GM04503 (cell line): ENCODE data around the gene PCID2.

Experiments
- DNase-seq: peaks from one replicate; pipeline ENCODE4 v3.0.0-alpha.2; 2012; ENCODE audit warnings: low read depth

Gene PCID2

DNA sequence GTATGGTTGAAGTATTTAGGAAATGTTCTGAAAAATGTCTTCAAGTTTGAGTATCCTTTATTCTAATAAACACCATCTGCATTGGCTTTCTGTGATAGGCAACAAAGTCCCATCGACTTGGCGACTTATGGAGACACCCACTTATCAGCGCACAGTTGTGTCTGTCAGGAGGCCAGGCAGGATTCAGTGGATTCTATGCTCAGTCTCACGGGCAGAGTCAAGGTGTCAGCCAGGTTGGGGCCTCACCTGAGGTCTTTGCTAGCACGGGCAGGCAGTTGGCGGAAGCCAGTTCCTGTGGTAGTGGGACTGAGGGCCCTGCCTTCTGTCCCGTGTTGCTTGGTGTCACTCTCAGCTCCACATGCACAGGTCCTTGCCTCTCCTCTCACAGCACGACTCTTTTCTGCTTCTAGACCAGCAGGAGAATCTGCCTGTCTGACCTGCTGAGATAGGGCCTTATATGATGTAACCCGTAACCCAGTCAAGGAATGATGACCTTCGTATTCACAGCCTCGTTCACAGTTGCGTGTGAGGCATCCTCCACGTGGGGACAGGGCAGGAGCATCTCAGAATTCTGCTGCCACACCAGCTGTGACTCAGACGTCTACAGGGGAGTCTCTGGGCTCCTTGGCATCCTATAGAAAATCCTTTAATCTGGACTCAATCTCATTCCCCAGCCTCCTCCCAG lies 10.9 kb upstream of the PCID2 start:
- no peak for DNase-seq

- no peak for DNase-seq
These were observed 10.1 kb upstream of the PCID2 start for GRCh38 chr13:113218586-113218985.

- DNase-seq = no peak
These were observed 8.0 kb upstream of the PCID2 start for GRCh38 chr13:113216254-113217048.

DNA sequence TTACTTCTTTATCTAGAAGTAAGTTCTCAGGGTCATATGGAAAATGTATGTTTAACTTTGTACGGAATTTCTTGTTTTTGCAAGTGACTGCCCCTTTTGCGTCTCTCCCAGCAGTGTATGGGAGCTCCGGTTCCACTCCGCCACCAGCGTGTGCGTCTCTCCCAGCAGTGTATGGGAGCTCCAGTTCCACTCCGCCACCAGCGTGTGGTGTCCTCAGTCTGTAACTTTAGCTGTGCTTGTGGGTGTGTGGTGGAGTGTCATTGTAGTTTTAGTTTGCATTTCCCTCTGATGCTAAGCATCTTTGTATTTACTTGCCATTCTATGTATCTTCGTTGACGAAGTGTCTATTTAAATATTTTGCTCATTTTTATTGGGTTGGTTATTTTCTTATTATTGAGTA lies 3.3 kb upstream of the PCID2 start:
- no peak for DNase-seq

DNA sequence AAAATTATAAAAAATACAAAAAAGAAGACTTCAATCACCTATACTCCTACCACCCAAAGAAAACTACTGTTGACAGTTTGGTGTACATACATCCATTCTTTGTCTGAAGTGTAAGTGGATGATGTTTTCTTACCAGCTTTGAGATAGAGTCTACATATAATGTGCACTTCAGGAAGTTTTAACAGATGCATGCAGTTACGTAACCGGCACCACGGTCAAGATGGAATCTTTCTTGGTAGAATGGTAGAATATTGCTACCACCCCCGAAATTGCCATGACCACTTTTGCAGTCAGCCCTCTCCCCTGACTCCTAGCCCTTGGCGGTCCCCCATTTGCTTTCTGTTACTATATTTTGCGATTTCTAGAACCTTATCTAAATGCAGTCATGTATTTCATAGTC lies 2.4 kb upstream of the PCID2 start:
- DNase-seq = no peak

DNA sequence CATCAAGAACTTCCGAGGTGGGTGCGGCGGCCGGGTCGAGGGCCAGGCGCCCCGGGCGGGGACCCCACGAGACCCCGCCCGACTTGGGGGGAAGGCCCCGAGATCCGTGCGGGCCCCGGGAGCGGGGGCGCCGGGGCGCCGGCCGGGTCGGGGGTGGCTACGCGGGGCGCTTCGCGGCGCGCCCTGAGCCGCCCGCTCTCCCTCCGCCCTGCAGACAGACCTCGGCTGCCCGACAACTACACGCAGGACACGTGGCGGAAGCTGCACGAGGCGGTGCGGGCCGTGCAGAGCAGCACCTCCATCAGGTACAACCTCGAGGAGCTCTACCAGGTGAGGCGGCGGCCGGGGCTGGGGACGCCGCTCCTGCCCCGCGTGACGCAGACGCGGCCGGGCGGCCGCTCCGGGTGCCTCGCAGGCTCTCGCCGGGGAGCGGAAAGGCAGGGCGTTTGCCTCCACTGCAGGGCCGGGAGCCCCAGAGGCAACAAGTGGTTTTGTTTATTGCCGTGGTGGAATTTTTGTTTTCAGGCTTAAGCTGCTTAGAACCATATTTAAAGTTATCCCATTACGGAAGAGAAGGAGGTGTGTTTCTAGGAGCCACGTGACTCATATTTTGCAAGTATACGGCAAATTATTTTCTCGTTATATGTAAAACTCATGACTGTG lies 1.4 kb upstream of the PCID2 start:
- DNase-seq = no peak

GRCh38 chr13:113209336-113209758 lies 878 bp upstream of the PCID2 start, which contains the start of gene CUL4A:
TSS of gene CUL4A (plus strand) at chr13:113209613. CDS start at chr13:113209628, 15 bp downstream.
- no peak for DNase-seq

- no peak for DNase-seq
These were observed 514 bp downstream of the PCID2 start for GRCh38 chr13:113207890-113208420.

DNA sequence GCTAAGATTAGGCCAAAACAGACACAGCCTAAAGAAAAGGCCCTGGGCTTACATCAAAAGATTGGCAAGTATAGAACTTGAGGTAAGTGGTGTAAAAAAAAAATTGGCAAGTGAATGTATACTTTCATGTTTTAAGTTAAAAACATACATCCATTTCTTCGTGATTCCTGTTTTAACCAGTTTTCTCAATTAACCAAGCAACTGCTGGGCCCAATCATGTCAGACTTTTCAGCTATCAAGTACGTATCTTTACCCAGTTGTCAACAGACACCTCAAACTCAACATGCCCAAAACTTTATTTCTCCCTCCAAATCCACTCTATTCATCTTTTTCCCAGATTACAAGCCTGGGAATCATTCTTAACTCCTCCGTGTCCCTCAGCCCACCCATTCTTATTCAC lies 1.0 kb downstream of the PCID2 start:
- DNase-seq = no peak

DNA sequence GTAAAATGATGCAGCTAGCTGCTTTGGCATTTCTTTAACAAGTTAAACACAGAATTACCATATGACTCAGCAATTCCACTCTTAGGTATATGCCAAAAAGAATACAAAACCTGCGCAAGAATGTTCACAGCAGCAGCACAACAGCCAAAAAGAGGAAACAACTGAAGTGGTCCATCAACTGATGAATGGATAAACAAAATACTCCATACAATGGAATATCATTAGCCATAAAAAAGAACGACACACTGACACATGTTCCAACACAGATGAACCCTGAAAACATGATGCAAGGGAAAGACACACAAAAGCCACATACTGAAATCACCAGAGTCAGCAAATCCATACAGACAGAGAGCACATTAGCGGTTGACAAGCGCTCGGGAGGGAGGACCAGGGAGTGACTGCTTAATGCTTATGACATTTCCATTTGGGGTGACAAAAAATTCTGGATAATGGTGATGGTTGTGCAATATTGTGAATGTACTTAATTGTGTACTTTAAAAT lies 3.0 kb downstream of the PCID2 start:
- no peak for DNase-seq

DNA sequence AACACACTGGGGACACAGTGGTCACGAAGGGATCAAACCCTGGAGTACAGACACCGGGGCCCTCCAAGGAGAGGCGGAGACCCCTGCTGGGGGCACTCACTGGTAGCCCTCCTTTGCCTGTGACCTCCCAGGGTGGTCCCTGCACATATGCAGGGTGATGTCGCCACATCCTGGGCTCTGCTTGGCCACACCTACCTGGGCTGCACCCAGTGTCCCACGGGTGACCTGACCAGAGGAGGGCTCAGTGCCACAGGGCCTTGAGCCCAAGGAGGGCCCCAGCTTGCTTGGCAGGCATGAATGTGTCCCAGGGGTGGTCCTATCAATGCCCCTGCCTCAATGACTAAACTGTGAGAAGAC lies 4.1 kb downstream of the PCID2 start:
- no peak for DNase-seq

DNA sequence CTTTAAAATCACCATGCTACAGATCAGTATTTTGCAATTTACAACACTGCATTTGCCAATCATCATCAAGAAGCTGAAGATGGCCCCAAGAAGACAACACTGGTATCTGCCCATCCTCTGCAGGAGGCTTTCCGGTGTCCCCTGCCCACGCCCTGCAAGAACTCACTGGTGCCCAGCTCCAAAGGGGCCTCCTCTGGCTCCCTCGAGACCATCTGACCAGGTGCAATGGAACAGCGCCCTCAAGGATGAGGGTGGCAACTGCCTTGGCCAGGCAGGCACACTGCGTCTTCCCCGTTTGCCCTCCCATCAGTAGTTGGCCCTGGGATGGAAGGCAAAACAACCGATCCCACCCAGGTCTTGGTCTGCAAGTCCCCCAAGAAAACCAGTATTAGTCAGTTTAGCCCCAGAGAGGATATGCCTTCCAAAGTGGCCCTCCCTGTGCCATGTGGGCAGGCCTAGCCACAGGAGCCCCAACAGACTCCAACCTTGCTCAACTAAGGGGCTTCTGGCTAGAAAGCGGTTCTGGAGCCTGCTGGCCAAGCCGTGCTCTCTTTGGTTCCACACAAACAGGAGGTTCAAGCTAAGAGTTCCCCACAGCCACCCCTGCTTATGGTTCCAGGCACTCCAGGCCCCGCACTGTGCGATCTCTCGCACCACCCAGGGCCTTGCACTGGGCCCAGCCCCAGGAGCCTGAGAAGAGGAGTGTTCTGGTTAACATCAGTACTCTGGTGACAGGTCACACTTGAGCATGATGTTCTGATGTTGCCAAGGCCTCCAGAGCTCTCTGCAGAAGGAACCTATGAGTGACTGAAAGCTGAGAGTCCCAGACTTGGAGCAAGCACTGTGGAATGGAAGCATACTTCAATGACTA lies 4.7 kb downstream of the PCID2 start:
- DNase-seq = no peak

- DNase-seq = no peak
These were observed 5.6 kb downstream of the PCID2 start for GRCh38 chr13:113202912-113203311.

- no peak for DNase-seq
These were observed 6.7 kb downstream of the PCID2 start for GRCh38 chr13:113201815-113202214.

- DNase-seq = no peak
These were observed 11.3 kb downstream of the PCID2 start for GRCh38 chr13:113196970-113197737.

DNA sequence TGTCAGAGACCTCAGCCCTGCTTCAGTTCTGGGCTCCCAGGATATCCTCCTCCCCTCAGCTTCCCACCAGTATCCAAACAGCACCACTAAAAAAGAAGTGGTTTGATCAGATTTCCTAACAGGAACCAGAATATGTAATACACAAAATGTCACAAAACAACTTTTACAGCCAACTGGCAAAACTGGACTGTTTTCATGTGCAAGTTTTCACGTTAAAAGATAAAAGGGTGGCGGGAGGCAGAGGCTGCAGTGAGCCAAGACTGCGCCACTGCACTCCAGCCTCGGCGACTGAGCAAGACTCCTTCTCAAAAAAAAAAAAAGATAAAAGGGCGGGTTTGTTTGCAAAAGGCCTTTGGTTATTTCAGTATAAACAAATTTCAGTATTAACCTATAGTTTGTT lies 13.1 kb downstream of the PCID2 start:
- DNase-seq = no peak

GRCh38 chr13:113192902-113193301 lies 15.6 kb downstream of the PCID2 start:
- no peak for DNase-seq

- no peak for DNase-seq
These were observed 16.2 kb downstream of the PCID2 start for GRCh38 chr13:113192279-113192678.

DNA sequence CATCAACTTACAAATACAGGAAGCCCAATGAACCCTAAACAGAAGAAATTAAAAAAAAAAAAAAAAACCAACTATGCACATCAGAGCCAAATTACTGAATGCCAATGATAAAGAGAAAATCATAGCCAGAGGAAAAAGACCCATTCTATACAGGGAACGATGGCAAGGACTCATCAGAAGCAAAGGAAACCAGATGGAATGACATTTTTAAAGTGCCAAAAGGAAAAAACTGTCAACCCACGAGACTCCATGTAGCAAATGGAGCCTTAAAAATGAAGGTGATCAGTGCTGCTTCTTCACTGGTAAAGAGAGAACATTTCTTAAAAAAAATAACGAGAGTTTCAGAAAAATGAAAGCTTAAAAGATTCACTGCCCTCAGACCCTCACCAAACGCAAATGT lies 18.3 kb downstream of the PCID2 start:
- no peak for DNase-seq

DNA sequence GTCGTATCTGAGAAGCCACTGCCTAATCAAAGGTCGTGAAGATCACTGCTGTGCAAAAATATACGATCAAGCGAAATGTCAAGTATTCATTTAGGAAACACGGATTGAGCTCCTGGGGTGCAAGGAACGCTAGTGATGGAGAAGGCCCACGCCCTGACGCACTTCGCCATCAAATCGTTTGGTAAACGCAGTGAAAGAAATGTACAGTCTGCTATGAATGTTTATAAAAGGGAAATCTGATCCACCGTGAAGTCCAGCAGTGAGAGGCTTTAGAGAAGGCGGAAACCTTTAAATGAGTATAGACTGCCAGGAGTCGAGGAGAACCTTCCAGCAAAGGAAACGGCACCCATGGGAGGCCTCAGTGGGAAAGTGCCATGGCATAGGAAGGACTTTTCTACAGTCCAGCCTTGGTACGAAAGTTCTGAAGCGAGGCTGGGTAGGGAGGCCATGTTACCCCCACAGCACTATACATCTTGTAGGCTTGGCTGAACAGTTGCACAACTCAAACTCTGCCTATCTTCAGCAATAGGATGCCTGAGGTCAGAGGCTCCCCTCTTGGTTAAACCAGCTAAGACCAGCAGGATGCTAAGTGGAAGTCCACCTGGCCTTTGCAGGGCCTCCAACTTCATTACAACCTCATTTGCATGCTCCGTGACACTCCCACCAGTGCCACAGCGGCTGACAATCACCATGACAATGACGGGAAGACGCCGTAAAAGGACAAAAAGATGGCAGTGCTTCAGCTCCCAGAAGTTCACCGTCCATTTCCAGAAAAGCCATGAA lies 20.4 kb downstream of the PCID2 start:
- no peak for DNase-seq
